Kidney epithelial cell (primary cell): ENCODE data around the gene KDM6A. TPM values are rescaled to one million over a fixed set of nuclear protein-coding genes. Genes with fewer than 3 reads are reported as not detected.
"Not testable (repeated sequence)": the region's sequence is repeated elsewhere in the genome, so short reads cannot be mapped to it uniquely, and the experiment has no call there.

Source experiments
- DNase-seq: peaks from one replicate; pipeline ENCODE4 v3.0.0-alpha.2; 2010; ENCODE audit warnings: low read depth
- H3K27me3 ChIP-seq: 2 replicates; pipeline ENCODE4 v1.6.0; 2011; ENCODE audit warnings: low read length; ENCODE audit not compliant: control insufficient read depth, insufficient read depth
- H3K36me3 ChIP-seq: 2 replicates; pipeline ENCODE4 v1.5.1; 2011; ENCODE audit warnings: low read length; ENCODE audit not compliant: control insufficient read depth, insufficient read depth
- H3K4me3 ChIP-seq: 2 replicates; pipeline ENCODE4 v1.5.1; 2011; ENCODE audit warnings: low read depth, mild to moderate bottlenecking, control low read depth, low read length
- CTCF ChIP-seq: IDR thresholded peaks from 2 replicates; pipeline ENCODE4 v1.5.1; 2011; ENCODE audit warnings: mild to moderate bottlenecking, moderate library complexity, low read length, control low read depth, inconsistent platforms; ENCODE audit not compliant: insufficient read depth, poor library complexity, severe bottlenecking
- total RNA-seq: library from RNA; depleted of rRNA; stranded (reverse); fragments of >200 nt; gene quantifications from 2 replicates; pipeline ENCODE4 v1.2.3, GENCODE V29; 2015

The KDM6A gene
- total RNA-seq, 1 donor from 2014 or later, result 13.7 TPM

DNA sequence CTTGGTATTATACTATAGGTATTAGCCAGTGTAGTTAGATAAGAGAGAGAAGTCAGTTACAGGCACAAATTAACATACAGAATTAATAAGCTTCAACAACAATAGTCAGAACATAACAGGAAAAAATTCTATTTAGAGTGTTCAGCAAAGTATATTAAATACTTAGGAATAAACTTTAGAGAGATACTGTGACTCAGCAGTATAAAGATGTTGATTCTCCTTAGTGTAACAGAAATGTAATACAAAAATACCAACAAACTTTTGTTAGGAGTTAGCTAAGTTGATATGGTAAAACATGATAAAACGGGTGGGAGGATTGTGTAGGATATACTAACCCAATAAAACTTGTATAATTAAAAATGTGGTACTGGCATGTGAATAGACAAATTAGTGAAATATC lies 173.4 kb downstream of the KDM6A start:
- Histone ChIP-seq H3K27me3 (no peaks in the 10 kb centered on the region), H3K36me3 (no peaks in the 10 kb centered on the region), H3K4me3 (no peak overlapping the region)
- DNase-seq, result no peak
- TF ChIP-seq CTCF, result no peak

DNA sequence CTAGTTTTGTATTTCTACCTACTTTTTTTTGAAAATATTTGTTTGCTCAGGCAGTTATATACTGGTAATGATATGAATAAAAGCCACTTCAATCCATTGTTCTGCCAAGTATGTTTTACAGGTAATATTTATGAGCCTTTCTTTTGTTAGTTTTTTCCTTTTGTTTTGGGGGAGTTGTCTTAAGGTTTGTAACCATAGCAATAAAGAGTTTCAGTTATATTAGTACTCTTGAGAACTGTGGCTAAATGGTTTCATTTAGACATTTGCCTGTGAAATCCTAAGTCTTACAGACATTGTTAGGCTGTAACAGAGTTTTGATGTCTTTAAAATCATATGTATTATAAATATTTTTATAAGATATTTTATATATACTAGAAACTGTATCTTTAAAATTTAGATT lies 177.6 kb downstream of the KDM6A start:
- Histone ChIP-seq H3K36me3 (no peaks in the 10 kb centered on the region), H3K4me3 (no peak overlapping the region), H3K27me3 (no peaks in the 10 kb centered on the region)
- no peak for DNase-seq
- no peak for TF ChIP-seq CTCF

DNA sequence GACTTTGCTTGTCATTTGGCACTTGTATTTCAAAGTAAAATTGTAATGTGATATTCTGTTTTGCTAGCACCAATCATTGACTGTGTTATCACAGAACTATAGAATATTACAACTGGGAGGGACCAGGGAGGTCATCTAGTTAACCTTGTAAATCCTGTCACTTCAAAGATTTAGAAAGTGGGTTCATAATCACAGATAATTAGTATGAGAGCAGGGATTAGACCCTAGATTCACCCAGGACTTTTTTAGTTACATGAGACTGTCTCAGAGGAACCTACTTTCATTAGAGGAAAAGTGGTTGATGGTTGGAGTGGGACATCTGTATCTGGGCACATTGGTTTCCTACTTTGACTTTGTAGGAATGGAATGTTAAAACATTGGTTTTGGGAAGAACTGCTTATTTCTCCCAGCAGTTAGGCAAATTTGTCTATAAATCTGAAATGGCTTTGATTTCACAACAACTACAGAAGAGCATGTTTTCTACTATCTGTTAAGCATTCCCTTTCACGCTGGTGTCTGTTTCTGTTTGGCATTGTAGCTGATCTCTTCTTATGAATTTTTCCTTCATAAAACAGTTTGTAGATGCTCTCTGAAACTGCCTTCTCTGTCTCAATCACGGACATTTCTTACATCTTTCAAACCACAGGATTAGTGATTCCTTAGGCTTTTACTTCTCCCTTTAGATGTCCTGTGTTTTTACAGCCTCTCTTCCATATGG lies 183.6 kb downstream of the KDM6A start:
- H3K4me3 ChIP-seq, result no peak overlapping the region
- TF ChIP-seq CTCF, result no peak
- no peaks in the 10 kb centered on the region for H3K36me3 ChIP-seq
- H3K27me3 ChIP-seq, result no peaks in the 10 kb centered on the region
- DNase-seq, result no peak

DNA sequence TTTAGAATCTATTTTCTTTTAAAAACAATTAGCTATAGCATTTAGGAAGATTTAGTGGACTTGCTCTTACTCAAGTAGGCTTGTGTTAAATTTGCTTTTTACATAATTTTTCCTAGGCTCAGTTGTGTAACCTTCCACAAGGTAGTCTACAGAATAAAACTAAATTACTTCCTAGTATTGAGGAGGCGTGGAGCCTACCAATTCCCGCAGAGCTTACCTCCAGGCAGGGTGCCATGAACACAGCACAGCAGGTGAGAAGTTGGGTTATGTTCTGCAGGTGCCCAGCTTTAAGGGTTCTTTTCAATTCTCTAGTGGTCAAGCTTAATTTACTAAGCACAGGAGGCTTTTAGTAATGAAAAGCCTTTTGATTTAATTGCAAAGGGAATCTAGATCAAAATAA lies 186.9 kb downstream of the KDM6A start:
- not testable (repeated sequence) for H3K27me3 ChIP-seq, H3K36me3 ChIP-seq, H3K4me3 ChIP-seq, DNase-seq

- H3K4me3 ChIP-seq, result no peak overlapping the region
- no peak for TF ChIP-seq CTCF
- peak; percentile 5 for DNase-seq
- no peaks in the 10 kb centered on the region for H3K27me3 ChIP-seq
- no peaks in the 10 kb centered on the region for H3K36me3 ChIP-seq
These were observed 190.5 kb downstream of the KDM6A start for GRCh38 chrX:45063319-45064095.

DNA sequence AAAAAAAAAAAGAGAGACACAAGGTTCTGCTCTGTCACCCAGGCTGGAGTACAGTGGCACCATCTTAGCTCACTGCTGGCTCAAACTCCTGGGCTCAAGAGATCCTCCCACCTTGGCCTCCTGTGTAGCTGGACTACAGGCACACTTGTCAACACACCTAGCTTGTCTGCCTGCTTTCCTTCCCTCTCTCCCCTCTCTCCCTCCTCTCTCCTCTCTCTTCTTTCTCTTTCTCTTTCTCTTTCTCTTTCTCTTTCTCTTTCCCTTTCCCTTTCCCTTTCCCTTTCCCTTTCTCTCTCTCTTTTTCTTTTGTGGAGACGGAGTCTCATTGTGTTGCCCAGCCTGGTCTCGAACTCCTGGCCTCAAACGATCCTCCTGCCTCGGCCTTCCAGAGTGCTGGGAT lies 195.6 kb downstream of the KDM6A start:
- Histone ChIP-seq H3K27me3 (no peaks in the 10 kb centered on the region), H3K36me3 (no peaks in the 10 kb centered on the region), H3K4me3 (no peak overlapping the region)
- no peak for TF ChIP-seq CTCF
- no peak for DNase-seq
